HG03460 (cell line): ENCODE measurements around the gene PRKCH.
A peak's percentile ranks its signal among the peaks of the same experiment; 100 is the strongest.

ENCODE experiments used
- ATAC-seq: cut with Tn5 transposase; IDR thresholded peaks from one replicate; pipeline ENCODE4 v1.9.1; 2021; ENCODE audit not compliant: unreplicated experiment

Gene PRKCH

GRCh38 chr14:61321385-61322010 lies at the start of gene PRKCH:
PRKCH (plus strand) TSS chr14:61321579; CDS start chr14:61322102, 523 bp downstream.
- peak; percentile 60 for ATAC-seq

- ATAC-seq, result no peak
Observed at GRCh38 chr14:61277232-61277631, 44.1 kb upstream of the PRKCH start.

GRCh38 chr14:61277784-61278183 lies 43.6 kb upstream of the PRKCH start:
- no peak for ATAC-seq

- ATAC-seq, result no peak
Observed at GRCh38 chr14:61279082-61279481, 42.3 kb upstream of the PRKCH start.

GRCh38 chr14:61280092-61280525 lies 41.3 kb upstream of the PRKCH start:
- no peak for ATAC-seq

- ATAC-seq, result no peak
Observed at GRCh38 chr14:61280526-61281185, 40.7 kb upstream of the PRKCH start.

GRCh38 chr14:61281186-61281947 lies 40.0 kb upstream of the PRKCH start, which contains the start of gene TMEM30B:
TMEM30B (minus strand) TSS chr14:61281338; CDS start chr14:61281147, 191 bp downstream.
- no peak for ATAC-seq

GRCh38 chr14:61281948-61282275 lies 39.5 kb upstream of the PRKCH start:
- ATAC-seq, result no peak

- no peak for ATAC-seq
Observed at GRCh38 chr14:61282746-61283145, 38.6 kb upstream of the PRKCH start.

GRCh38 chr14:61284001-61284400 lies 37.4 kb upstream of the PRKCH start:
- ATAC-seq, result no peak

- no peak for ATAC-seq
Observed at GRCh38 chr14:61285364-61285763, 36.0 kb upstream of the PRKCH start.

- ATAC-seq, result no peak
Observed at GRCh38 chr14:61287196-61287595, 34.2 kb upstream of the PRKCH start.

GRCh38 chr14:61288228-61288627 lies 33.2 kb upstream of the PRKCH start:
- ATAC-seq, result no peak

- ATAC-seq, result no peak
Observed at GRCh38 chr14:61288720-61289119, 32.7 kb upstream of the PRKCH start.

- no peak for ATAC-seq
Observed at GRCh38 chr14:61290701-61291100, 30.7 kb upstream of the PRKCH start.

GRCh38 chr14:61296151-61296550 lies 25.2 kb upstream of the PRKCH start:
- no peak for ATAC-seq

- ATAC-seq, result no peak
Observed at GRCh38 chr14:61296719-61297502, 24.5 kb upstream of the PRKCH start.

- no peak for ATAC-seq
Observed at GRCh38 chr14:61297581-61297980, 23.8 kb upstream of the PRKCH start.

GRCh38 chr14:61298824-61299223 lies 22.6 kb upstream of the PRKCH start:
- no peak for ATAC-seq

GRCh38 chr14:61300209-61300608 lies 21.2 kb upstream of the PRKCH start:
- no peak for ATAC-seq

- ATAC-seq, result no peak
Observed at GRCh38 chr14:61300754-61301153, 20.6 kb upstream of the PRKCH start.
